GM23338 (cell line): ENCODE measurements around the gene GPR33. TPM values are rescaled to one million over a fixed set of nuclear protein-coding genes. Genes with fewer than 3 reads are reported as not detected.

Experiments
- ATAC-seq: fragments of 200-7000 bp; cut with Tn5 transposase; 3 replicates; pipeline ENCODE4 v1.9.1; 2020
- DNase-seq: peaks from one replicate; pipeline ENCODE4 v3.0.0-alpha.2; 2015; ENCODE audit warnings: low spot score
- H2AFZ ChIP-seq: fragments of 200-600 bp; sonication (generic); 2 replicates; pipeline ENCODE4 v1.8.0; 2016; ENCODE audit warnings: antibody characterized with exemption, mild to moderate bottlenecking, moderate library complexity
- H3F3A ChIP-seq: fragments of 200-600 bp; sonication (generic); replicated peaks from 2 replicates; pipeline ENCODE4 v1.8.0; 2017; ENCODE audit warnings: antibody characterized with exemption, mixed run types, low read depth
- H3K27ac ChIP-seq: fragments of 200-600 bp; sonication (generic); 2 replicates; pipeline ENCODE4 v1.6.1; 2016; ENCODE audit warnings: low read depth
- H3K27me3 ChIP-seq: fragments of 200-600 bp; sonication (generic); 2 replicates; pipeline ENCODE4 v1.8.0; 2016; ENCODE audit warnings: mild to moderate bottlenecking, mixed run types, moderate library complexity; ENCODE audit not compliant: insufficient read depth
- H3K36me3 ChIP-seq: fragments of 200-600 bp; sonication (generic); 2 replicates; pipeline ENCODE4 v1.8.0; 2016; ENCODE audit warnings: mild to moderate bottlenecking; ENCODE audit not compliant: insufficient read depth
- H3K4me1 ChIP-seq: fragments of 200-600 bp; sonication (generic); 2 replicates; pipeline ENCODE4 v1.8.0; 2016; ENCODE audit warnings: mild to moderate bottlenecking, moderate library complexity; ENCODE audit not compliant: insufficient read depth
- H3K4me2 ChIP-seq: fragments of 200-600 bp; sonication (generic); 2 replicates; pipeline ENCODE4 v1.7.1; 2017; ENCODE audit warnings: mixed run types
- H3K4me3 ChIP-seq: fragments of 200-600 bp; sonication (generic); 2 replicates; pipeline ENCODE4 v1.6.1; 2016; ENCODE audit warnings: mixed run types
- H3K79me2 ChIP-seq: fragments of 200-600 bp; sonication (generic); replicated peaks from 2 replicates; pipeline ENCODE4 v1.8.0; 2017; ENCODE audit warnings: mild to moderate bottlenecking; ENCODE audit not compliant: insufficient read depth
- H3K9me2 ChIP-seq: fragments of 200-600 bp; sonication (generic); 2 replicates; pipeline ENCODE4 v1.8.0; 2017; ENCODE audit not compliant: insufficient read depth
- H4K20me1 ChIP-seq: fragments of 200-600 bp; sonication (generic); replicated peaks from 2 replicates; pipeline ENCODE4 v1.8.0; 2017; ENCODE audit warnings: mild to moderate bottlenecking; ENCODE audit not compliant: insufficient read depth
- H3K27ac Mint-ChIP-seq: 2 replicates; pipeline ENCODE4 v1.8.0; 2020; ENCODE audit warnings: inconsistent platforms, mild to moderate bottlenecking, moderate library complexity, mixed read lengths
- H3K27me3 Mint-ChIP-seq: 3 replicates; pipeline ENCODE4 v1.8.0; 2022; ENCODE audit warnings: low read depth, mild to moderate bottlenecking, moderate library complexity, mixed read lengths, inconsistent platforms; ENCODE audit not compliant: insufficient read depth, poor library complexity
- H3K36me3 Mint-ChIP-seq: 3 replicates; pipeline ENCODE4 v1.8.0; 2021; ENCODE audit warnings: low read depth, mild to moderate bottlenecking, inconsistent platforms, moderate library complexity, mixed read lengths
- H3K4me1 Mint-ChIP-seq: 3 replicates; pipeline ENCODE4 v1.8.0; 2020; ENCODE audit warnings: mild to moderate bottlenecking, inconsistent platforms, mixed read lengths
- H3K4me3 Mint-ChIP-seq: 3 replicates; pipeline ENCODE4 v1.8.0; 2021; ENCODE audit warnings: moderate library complexity, mild to moderate bottlenecking, inconsistent platforms, mixed read lengths
- H3K9me3 Mint-ChIP-seq: 3 replicates; pipeline ENCODE4 v1.8.0; 2020; ENCODE audit warnings: moderate library complexity, mild to moderate bottlenecking, inconsistent platforms, mixed read lengths
- CREB1 ChIP-seq: fragments of 250-450 bp; sonication (Bioruptor Pico); IDR thresholded peaks from 2 replicates; pipeline ENCODE4 v1.5.0; 2020; ENCODE audit warnings: low read depth, mild to moderate bottlenecking, moderate library complexity
- ETS1 ChIP-seq: IDR thresholded peaks from 2 replicates; pipeline ENCODE4 v1.6.1; 2016; ENCODE audit warnings: antibody characterized with exemption
- EZH2 ChIP-seq: fragments of 200-600 bp; sonication (generic); IDR thresholded peaks from one replicate; pipeline ENCODE4 v1.8.0; 2017; ENCODE audit warnings: antibody characterized with exemption, mild to moderate bottlenecking, low read depth; ENCODE audit not compliant: unreplicated experiment
- EZH2phosphoT487 ChIP-seq: fragments of 200-600 bp; sonication (generic); IDR thresholded peaks from one replicate; pipeline ENCODE4 v1.8.1; 2018; ENCODE audit warnings: antibody characterized with exemption; ENCODE audit not compliant: unreplicated experiment
- JUNB ChIP-seq: IDR thresholded peaks from one replicate; pipeline ENCODE4 v1.6.1; 2016; ENCODE audit warnings: antibody characterized with exemption; ENCODE audit not compliant: unreplicated experiment
- NANOG ChIP-seq: IDR thresholded peaks from 2 replicates; pipeline ENCODE4 v1.6.1; 2016; ENCODE audit warnings: antibody characterized with exemption, borderline replicate concordance
- POLR2AphosphoS5 ChIP-seq: IDR thresholded peaks from 2 replicates; pipeline ENCODE4 v1.6.1; 2016; ENCODE audit warnings: antibody characterized with exemption, low read depth
- STAT1 ChIP-seq: IDR thresholded peaks from one replicate; pipeline ENCODE4 v1.6.1; 2016; ENCODE audit warnings: antibody characterized with exemption; ENCODE audit not compliant: unreplicated experiment
- ZNF114 ChIP-seq: fragments of 250-450 bp; sonication (Bioruptor Pico); IDR thresholded peaks from 2 replicates; pipeline ENCODE4 v1.5.0; 2020; ENCODE audit warnings: mild to moderate bottlenecking, moderate library complexity
- ZNF331 ChIP-seq: fragments of 250-450 bp; sonication (Bioruptor Pico); IDR thresholded peaks from 2 replicates; pipeline ENCODE4 v1.5.0; 2020; ENCODE audit warnings: low read depth, mild to moderate bottlenecking, moderate library complexity
- polyA plus RNA-seq: library from polyadenylated mRNA; unstranded; fragments of >200 nt; fragmentation: Nextera tagmentation; extraction: Ambion mirVana; gene quantifications from 2 replicates; pipeline ENCODE4 v1.2.1, GENCODE V29; 2016
- total RNA-seq: library from RNA; depleted of rRNA; stranded (reverse); fragments of >200 nt; shearing (Covaris generic); gene quantifications from 2 replicates; pipeline ENCODE4 v1.2.3, GENCODE V29; 2014
- TF ChIP-seq, protein P1 (sequence below), 2 experiments: fragments of 200-600 bp in 1 of 2; sonication (generic) in 1 of 2; conservative IDR thresholded peaks; 2 replicates each; pipeline versions ENCODE4 v1.5.1 to v1.6.1; 2016 to 2017; ENCODE audit warnings: antibody characterized with exemption in 2 of 2, low read depth in 2 of 2, mild to moderate bottlenecking in 2 of 2, moderate library complexity in 1 of 2
- TF ChIP-seq, protein P2 (sequence below): fragments of 250-450 bp; sonication (Bioruptor Pico); IDR thresholded peaks from 2 replicates; pipeline ENCODE4 v1.5.0; 2020; ENCODE audit warnings: mild to moderate bottlenecking, moderate library complexity
- TF ChIP-seq, protein P3 (sequence below): IDR thresholded peaks from one replicate; pipeline ENCODE4 v1.6.1; 2018; ENCODE audit warnings: antibody characterized with exemption; ENCODE audit not compliant: unreplicated experiment

The GPR33 gene
- total and polyA plus RNA-seq, 2 experiments from 2014 or later, result not detected

DNA sequence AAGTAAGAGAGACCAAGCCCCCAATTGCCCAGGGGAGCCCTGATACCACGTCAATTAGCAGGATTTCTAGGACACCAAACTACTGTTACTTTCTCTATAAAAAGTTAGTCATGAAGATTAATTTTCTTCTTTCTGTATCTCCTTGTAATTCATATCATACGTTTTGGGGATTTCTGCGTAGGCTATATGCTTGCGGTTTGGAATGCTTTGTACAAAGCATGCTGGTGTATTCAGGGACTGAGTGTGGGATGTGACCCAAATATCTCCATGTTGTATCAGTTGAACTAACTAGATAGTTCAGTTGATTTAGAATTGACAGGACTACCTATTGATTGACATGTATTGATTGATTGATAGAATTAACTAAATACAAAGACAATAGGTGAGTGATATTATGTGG, 7.7 kb downstream of the GPR33 start:
- ATAC-seq (no peak), DNase-seq (no peak)
- Histone ChIP-seq H2AFZ (no peak overlapping the region), H3K79me2 (no peaks in the 10 kb centered on the region), H3K27me3 (no peaks in the 10 kb centered on the region), H3K27ac (no peak overlapping the region), H3K4me3 (no peak overlapping the region), H3K9me2 (no peaks in the 10 kb centered on the region), H3K4me2 (no peak overlapping the region), H3K4me1 (no peaks in the 10 kb centered on the region), H3K36me3 (no peaks in the 10 kb centered on the region), H4K20me1 (no peaks in the 10 kb centered on the region), H3F3A (no peaks in the 10 kb centered on the region)
- Mint-ChIP-seq H3K27ac (no peak overlapping the region), H3K27me3 (no peaks in the 10 kb centered on the region), H3K9me3 (no peaks in the 10 kb centered on the region), H3K4me3 (no peak overlapping the region), H3K36me3 (no peaks in the 10 kb centered on the region), H3K4me1 (no peaks in the 10 kb centered on the region)
- TF ChIP-seq EZH2phosphoT487 (no peak), ZNF114 (no peak), EZH2 (no peak), ETS1 (no peak), JUNB (no peak), CREB1 (no peak), POLR2AphosphoS5 (no peak), STAT1 (no peak), NANOG (no peak), ZNF331 (CRISPR knock-in tag) (no peak)
- TF ChIP-seq, protein P1, sequence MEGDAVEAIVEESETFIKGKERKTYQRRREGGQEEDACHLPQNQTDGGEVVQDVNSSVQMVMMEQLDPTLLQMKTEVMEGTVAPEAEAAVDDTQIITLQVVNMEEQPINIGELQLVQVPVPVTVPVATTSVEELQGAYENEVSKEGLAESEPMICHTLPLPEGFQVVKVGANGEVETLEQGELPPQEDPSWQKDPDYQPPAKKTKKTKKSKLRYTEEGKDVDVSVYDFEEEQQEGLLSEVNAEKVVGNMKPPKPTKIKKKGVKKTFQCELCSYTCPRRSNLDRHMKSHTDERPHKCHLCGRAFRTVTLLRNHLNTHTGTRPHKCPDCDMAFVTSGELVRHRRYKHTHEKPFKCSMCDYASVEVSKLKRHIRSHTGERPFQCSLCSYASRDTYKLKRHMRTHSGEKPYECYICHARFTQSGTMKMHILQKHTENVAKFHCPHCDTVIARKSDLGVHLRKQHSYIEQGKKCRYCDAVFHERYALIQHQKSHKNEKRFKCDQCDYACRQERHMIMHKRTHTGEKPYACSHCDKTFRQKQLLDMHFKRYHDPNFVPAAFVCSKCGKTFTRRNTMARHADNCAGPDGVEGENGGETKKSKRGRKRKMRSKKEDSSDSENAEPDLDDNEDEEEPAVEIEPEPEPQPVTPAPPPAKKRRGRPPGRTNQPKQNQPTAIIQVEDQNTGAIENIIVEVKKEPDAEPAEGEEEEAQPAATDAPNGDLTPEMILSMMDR (conservative IDR thresholded peaks at IDR 0.05; ENCODE audit: low read depth in 2 of 2), result no peak
- TF ChIP-seq, protein P2, sequence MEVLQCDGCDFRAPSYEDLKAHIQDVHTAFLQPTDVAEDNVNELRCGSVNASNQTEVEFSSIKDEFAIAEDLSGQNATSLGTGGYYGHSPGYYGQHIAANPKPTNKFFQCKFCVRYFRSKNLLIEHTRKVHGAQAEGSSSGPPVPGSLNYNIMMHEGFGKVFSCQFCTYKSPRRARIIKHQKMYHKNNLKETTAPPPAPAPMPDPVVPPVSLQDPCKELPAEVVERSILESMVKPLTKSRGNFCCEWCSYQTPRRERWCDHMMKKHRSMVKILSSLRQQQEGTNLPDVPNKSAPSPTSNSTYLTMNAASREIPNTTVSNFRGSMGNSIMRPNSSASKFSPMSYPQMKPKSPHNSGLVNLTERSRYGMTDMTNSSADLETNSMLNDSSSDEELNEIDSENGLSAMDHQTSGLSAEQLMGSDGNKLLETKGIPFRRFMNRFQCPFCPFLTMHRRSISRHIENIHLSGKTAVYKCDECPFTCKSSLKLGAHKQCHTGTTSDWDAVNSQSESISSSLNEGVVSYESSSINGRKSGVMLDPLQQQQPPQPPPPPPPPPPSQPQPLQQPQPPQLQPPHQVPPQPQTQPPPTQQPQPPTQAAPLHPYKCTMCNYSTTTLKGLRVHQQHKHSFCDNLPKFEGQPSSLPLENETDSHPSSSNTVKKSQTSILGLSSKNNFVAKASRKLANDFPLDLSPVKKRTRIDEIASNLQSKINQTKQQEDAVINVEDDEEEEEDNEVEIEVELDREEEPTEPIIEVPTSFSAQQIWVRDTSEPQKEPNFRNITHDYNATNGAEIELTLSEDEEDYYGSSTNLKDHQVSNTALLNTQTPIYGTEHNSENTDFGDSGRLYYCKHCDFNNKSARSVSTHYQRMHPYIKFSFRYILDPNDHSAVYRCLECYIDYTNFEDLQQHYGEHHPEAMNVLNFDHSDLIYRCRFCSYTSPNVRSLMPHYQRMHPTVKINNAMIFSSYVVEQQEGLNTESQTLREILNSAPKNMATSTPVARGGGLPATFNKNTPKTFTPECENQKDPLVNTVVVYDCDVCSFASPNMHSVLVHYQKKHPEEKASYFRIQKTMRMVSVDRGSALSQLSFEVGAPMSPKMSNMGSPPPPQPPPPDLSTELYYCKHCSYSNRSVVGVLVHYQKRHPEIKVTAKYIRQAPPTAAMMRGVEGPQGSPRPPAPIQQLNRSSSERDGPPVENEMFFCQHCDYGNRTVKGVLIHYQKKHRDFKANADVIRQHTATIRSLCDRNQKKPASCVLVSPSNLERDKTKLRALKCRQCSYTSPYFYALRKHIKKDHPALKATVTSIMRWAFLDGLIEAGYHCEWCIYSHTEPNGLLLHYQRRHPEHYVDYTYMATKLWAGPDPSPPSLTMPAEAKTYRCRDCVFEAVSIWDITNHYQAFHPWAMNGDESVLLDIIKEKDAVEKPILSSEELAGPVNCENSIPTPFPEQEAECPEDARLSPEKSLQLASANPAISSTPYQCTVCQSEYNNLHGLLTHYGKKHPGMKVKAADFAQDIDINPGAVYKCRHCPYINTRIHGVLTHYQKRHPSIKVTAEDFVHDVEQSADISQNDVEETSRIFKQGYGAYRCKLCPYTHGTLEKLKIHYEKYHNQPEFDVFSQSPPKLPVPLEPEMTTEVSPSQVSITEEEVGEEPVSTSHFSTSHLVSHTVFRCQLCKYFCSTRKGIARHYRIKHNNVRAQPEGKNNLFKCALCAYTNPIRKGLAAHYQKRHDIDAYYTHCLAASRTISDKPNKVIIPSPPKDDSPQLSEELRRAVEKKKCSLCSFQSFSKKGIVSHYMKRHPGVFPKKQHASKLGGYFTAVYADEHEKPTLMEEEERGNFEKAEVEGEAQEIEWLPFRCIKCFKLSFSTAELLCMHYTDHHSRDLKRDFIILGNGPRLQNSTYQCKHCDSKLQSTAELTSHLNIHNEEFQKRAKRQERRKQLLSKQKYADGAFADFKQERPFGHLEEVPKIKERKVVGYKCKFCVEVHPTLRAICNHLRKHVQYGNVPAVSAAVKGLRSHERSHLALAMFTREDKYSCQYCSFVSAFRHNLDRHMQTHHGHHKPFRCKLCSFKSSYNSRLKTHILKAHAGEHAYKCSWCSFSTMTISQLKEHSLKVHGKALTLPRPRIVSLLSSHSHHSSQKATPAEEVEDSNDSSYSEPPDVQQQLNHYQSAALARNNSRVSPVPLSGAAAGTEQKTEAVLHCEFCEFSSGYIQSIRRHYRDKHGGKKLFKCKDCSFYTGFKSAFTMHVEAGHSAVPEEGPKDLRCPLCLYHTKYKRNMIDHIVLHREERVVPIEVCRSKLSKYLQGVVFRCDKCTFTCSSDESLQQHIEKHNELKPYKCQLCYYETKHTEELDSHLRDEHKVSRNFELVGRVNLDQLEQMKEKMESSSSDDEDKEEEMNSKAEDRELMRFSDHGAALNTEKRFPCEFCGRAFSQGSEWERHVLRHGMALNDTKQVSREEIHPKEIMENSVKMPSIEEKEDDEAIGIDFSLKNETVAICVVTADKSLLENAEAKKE (CRISPR knock-in tag), result no peak
- TF ChIP-seq, protein P3, sequence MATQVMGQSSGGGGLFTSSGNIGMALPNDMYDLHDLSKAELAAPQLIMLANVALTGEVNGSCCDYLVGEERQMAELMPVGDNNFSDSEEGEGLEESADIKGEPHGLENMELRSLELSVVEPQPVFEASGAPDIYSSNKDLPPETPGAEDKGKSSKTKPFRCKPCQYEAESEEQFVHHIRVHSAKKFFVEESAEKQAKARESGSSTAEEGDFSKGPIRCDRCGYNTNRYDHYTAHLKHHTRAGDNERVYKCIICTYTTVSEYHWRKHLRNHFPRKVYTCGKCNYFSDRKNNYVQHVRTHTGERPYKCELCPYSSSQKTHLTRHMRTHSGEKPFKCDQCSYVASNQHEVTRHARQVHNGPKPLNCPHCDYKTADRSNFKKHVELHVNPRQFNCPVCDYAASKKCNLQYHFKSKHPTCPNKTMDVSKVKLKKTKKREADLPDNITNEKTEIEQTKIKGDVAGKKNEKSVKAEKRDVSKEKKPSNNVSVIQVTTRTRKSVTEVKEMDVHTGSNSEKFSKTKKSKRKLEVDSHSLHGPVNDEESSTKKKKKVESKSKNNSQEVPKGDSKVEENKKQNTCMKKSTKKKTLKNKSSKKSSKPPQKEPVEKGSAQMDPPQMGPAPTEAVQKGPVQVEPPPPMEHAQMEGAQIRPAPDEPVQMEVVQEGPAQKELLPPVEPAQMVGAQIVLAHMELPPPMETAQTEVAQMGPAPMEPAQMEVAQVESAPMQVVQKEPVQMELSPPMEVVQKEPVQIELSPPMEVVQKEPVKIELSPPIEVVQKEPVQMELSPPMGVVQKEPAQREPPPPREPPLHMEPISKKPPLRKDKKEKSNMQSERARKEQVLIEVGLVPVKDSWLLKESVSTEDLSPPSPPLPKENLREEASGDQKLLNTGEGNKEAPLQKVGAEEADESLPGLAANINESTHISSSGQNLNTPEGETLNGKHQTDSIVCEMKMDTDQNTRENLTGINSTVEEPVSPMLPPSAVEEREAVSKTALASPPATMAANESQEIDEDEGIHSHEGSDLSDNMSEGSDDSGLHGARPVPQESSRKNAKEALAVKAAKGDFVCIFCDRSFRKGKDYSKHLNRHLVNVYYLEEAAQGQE, result no peak
